Measurements from ENCODE around the gene C1QTNF9B.
"Not testable (repeated sequence)": the region's sequence is repeated elsewhere in the genome, so short reads cannot be mapped to it uniquely, and the experiment has no call there.

GRCh38 chr13:23880493-23881401, 16.6 kb downstream of the C1QTNF9B start:
- TF ChIP-seq ZNF274 (IDR thresholded peaks at IDR 0.05; ENCODE audit: low read depth, low read length); YY1 (IDR thresholded peaks at IDR 0.05; ENCODE audit: insufficient read depth, insufficient read length): not testable (repeated sequence)
